CD4-positive, alpha-beta T cell treated with Interleukin-4 for 1 hour (primary cell): Measurements from ENCODE around the gene CHTF8.

ENCODE experiments used
- DNase-seq, 2 donors: peaks; one replicate each; pipeline ENCODE4 v3.0.0-alpha.2; 2020 to 2022

The CHTF8 gene

DNA sequence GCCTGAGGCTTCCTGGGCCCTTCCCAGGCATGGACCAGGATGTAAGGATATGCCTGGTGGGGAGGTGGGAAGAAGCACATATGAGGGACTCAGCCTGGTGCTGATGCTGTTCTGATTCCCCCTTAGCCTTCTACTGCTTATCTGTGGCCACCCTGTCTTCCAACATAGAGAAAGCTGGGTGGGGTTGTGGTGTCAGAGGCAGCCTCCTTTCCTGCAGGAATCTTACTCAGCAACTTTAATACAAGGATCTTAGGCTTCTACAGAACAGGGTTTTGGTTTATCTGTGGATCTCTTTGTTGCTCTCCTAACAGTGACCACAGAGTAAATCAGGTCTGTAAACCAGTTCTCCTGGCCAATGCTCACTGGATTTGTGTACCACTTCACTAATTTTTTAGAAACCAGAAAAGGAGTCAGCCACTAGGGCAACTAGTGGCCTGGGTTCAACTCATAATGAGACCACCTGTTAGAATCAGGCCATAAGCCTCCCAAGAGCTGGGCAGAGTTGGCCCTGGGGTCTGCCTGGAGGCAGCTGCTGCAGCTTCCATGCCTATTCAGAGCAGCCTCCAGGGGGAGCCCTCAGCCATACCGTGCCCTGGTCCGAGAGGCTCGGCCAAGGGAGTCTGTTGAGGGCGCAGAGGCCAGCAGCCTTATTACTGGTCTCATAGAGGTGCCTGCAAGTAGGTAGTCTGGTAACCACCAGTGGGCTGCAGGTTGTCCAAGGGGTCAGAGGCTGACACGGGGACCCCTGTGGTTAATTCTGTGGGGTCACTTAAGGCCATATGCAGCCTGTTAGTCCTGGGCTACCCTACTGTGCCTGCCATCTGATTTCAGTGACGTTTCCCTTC, 19.9 kb downstream of the CHTF8 start:
- peak in 1 of 2 donors; percentile 35 for DNase-seq

DNA sequence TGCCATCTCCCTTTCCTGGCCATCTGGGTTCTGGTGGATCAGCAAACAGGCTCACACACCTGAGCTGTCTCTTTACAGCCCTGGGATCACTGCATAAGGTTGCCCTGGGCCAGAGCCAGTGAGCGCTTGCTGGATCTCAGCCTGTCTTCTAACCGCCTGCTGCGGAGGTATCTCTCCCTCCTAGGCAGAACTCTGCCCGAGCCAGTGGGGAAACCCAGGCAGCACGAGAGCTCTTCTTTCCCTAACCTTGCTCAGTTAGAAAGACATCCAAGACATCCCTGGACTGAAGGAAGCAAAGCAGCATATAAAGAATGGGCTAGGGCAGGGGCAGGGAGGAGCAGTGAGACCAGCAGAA, 20.5 kb downstream of the CHTF8 start:
- no peak for DNase-seq

DNA sequence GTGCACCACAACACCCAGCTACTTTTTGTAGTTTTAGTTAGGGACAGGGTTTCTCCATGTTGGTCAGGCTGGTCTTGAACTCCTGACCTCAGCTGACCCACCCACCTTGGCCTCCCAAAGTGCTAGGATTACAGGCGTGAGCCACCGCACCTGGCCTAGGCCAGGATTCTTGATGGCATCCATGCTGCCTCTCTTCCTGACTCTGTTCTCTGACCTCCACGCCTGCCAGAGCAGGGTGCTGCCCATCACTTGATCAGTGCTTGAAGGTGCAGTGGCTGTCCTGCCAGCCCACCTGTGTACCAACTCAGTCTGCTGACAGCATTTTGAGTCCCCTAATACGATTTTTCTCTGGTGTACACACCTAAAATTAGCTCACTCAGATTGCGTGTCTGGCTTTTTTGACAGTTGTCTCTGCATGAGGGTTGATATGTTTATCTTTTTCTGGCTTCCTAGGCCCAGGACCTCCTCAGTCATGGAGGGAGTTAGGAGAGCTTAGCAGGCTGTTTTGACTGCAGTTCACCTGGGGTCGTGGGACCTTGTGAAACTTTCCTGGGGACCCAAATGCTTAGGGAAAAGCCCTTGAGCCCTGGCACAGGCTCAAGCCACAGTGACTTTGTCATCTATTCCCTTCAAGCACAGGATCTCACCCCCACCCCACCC, 21.0 kb downstream of the CHTF8 start:
- no peak for DNase-seq

DNA sequence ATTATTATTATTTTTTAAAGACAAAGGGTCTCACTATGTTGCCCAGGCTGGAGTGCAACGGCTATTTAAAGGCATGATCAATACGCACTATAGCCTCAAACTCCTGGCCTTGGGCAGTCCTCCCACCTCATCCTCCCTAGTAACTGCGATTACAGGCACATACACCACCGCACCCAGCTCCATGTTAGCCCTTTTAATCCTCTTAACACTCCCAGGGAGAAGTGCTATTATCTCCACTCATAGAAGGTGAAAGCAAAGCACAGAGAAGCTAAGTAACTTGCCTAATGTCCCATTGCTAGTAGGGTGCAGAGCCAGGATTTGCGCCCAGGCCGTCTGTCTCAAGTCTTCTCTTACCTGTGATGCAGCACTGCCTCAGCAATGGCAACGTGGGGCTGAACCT, 22.0 kb downstream of the CHTF8 start:
- DNase-seq = no peak

DNA sequence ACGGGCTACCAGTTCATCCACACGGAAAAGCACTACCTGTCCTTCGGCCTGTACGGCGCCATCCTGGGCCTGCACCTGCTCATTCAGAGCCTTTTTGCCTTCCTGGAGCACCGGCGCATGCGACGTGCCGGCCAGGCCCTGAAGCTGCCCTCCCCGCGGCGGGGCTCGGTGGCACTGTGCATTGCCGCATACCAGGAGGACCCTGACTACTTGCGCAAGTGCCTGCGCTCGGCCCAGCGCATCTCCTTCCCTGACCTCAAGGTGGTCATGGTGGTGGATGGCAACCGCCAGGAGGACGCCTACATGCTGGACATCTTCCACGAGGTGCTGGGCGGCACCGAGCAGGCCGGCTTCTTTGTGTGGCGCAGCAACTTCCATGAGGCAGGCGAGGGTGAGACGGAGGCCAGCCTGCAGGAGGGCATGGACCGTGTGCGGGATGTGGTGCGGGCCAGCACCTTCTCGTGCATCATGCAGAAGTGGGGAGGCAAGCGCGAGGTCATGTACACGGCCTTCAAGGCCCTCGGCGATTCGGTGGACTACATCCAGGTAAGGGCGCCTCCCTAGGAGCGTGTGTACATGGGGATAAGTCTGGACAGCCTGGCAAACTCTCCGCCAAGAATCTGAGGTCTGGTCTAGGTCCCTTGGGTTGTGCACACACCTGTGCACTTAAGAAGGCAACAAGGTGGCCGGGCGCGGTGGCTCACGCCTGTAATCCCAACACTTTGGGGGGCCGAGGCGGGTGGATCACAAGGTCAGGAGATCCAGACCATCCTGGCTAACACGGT, 22.7 kb downstream of the CHTF8 start:
- no peak for DNase-seq

DNA sequence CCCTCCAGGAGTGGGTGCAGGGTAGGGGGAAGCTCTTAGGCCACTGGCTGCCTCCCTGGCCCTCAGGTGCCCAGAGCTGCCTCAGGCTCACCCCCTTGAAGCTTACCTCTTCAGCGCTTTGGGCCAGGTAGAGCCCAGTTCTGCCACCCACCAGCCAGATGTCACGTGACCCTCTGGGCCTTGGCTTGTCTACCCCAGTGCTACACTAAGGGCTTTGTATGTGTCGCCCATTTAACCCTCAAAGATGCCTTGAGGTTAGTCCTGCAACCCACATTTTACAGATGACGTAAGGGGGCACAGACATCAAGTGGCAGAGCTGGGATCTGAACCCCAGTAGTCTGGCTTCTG, 23.5 kb downstream of the CHTF8 start:
- DNase-seq = no peak

DNA sequence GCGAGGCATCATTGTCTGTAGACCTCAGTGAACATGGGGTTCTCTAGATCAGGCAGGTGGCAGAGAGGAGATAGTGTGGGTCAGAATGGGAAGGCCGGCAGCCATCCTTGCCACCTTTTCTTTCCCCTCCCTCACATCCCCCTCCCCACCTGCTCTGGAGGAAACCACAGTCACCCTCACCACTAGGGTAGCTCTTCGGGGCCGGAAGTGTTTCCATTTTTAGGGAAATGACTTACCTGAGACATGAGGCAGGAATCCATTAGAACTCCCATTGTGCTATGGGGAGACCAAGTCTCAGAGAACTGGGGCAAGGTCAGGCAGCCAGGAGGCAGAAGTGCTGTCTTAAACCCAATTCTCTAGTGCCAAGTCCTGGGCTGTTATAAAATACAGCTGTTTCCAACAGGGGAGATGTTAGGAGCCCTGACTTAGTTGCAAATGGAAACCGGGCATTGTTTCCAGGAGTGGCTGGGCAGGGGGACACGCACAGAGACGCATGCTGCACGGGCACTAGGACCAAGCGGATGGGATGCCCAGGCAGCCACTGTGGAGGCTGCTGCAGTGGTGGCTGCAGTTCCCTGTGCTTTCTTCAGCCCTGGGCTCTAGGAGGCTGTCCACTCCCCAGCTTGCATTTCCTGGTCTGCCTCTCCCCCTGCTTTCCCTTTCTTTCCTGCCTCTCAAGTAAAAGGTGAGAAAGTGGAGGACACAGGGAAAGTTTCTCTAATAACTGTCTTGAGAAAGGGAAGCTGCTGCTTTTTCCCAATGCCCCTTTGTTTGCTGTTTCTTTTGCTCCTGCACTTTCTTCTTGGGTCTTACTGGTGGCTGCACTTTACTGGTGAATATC, 24.1 kb downstream of the CHTF8 start:
- DNase-seq = no peak

DNA sequence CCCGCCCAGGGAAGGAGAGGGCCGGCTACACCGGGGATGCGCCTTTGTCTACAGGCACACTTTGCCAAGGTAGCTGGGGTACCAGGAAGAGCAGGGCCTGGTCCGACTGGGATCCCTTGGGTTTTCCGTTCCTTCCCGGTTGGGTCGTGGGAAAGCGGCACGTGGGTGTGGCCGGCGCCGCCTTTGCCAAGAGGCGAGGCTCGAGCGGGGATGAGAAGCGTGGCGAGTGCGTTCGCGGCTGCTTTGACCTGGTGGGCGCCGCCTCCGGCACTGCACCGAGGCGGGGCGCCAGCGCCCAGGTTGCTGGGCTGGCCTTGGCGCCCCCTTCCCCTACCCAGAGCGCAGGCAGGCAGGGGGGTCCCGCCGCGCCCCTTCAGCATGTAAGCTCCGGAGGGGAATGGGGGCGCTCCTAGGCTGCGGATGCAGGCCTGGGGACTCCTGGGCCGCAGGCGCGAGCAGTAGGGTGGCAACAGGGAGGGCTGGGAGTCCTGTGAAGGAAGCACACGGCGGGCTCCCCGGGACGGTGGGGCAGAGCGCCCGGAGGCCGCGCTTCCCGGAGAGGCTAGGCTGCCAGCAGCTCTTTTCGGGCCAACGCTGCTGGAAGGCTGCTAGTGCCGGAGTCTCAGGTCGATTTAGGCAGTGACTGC, 24.9 kb downstream of the CHTF8 start:
- DNase-seq = no peak

DNA sequence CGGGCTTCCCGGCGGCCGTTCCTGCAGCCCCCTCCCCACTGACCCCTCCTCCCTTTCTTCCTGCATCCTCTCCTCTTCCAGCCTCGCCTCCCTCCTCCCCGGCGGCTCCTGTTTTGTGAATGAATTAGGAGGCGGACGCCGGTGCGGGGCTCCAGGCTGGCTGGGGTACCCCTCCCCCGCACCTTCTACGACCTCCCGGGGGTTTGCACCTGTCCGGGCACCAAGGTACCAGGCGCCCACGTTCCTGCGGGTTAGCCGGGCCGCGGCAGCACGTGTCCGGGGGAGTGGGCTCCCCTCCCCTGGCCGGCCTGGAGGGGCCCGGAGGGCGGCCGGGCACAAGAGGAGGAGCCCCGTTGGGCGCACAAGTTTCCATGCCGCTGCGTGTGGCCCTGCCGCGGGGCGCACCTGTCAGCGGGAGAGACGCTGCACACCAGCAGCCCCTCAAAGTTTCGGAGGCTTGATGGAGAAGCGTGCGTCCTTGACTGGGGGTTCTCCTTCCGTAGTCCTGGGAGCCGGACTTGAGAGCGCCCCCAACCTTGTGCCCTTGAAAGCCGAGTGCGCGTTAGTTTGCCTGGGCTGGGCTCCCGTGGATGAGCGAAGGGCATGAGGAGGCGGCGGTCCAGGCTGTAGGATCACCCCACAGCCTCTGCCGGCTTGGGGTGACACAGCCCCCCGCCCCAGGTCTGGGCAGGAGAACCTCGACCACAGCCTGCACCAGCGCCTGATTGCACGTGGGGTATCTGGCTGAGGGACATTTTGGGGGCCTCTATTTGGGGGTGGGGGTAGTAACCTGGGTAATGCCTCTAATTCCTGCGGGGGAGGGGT, 25.7 kb downstream of the CHTF8 start:
- DNase-seq = no peak

DNA sequence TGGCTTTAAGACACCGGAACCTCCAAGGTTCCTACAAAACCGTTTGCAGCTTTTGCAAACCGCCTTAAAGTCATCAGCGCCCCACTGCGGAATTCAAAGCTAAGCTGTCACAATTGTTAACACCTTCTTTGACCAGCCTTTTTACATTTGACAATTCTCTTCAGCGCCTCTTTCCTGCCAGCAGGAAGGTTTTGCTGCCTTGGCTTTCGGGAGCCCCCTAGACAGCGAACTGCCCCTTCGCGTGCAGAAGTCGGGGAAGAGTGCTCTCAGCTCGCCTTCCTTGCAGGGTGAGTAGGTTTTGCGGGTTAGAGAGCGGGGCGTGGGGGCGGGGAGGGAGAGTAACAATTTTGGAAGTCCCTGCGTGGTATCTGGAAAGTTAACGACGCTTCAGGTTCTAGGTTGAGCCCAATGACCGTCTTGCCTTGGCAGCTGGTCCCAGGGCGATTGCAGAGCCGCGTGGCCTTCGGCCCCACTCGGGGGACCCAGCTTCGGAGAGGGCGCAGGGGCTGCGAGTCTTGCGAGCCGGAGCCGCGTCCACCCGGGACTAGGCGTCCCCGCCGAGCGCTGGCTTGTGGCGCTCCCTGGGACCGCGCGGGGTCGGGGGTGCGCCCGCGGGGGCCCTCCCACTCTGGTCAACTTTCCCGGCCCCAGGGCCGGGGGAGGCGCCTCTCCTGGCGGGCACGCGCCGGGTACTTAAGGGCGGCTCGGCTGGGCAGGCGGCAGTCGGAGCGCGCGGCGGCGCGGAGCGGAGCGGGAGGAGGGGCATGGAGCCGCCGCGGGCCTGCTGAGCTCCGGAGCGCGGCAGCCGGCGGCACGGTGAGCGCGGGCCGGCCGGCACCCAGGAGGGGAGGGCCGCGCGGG, 26.7 kb downstream of the CHTF8 start, which contains the start of gene HAS3:
Gene HAS3, plus strand, starts transcription at position 153 of the 861 bp plus-strand sequence. CDS start 3,743 bp downstream, outside the sequence.
- DNase-seq = peak in 1 of 2 donors; percentile 11

DNA sequence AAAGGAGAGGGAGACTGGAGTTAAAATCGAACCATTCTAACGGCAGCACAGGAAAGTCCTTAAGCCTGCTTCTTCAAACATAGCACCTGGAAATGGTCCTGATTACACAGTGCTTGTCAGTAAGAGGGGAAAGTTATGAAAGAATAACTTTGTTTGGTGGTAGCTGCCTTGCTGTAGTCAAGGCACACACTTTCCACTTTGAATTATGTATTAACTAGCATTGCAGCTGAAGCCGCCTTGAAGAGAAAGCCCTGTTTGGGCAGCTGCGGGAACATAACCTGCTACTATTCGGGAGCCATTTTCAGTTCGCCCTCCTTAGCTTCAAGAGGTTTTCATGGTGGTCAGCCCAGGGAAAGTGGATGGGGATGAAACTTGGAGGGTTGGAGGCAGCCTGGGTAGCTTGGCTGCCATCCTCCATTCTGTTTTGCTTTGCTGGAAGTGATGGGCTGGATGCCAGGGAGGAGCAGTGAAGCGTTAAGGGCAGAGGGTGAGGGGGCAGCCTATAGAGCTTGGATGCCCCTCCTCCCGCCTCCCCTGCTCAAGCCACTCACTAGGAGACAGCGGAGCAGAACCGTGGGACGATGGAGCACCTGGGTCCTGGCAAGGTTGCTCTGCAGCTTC, 32.2 kb downstream of the CHTF8 start:
- no peak for DNase-seq

DNA sequence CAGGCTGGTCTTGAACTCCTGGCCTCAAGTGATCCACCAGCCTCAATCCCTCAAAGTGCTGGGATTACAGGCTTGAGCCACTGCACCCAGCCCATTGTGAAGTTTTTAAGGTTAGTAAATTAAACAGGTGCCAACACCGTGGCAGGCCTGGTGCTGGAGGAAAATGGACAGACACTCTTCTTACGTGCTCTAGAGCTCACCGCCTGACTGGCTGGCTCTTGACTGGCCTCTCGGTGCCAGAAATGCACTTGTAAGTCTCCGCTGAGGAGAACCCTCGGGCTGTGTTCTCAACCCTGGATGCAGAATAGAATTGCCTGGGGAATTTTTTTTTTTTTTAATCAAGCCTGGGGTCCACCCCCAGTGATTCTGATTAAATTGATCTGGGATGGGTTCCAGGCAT, 37.2 kb downstream of the CHTF8 start:
- no peak for DNase-seq

DNA sequence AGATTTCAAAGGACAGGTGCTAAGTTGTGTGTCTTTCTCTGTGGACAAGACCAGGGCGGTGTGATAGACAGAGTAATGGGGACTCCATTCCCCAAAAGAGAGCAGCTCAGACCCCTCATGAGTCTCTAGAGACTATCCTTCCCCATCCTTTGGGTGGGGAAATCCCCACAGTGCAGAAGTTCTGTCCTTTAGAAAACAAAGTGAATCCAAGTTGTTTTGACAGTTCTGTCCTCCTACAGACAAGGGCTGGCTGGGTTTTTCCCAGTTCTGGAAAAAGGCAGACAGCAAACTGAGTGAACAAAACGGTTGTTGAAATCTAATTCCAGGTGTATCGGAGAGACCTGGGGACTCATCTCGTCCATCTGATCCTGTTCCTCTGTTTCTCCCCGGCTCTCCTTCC, 37.9 kb downstream of the CHTF8 start:
- no peak for DNase-seq

DNA sequence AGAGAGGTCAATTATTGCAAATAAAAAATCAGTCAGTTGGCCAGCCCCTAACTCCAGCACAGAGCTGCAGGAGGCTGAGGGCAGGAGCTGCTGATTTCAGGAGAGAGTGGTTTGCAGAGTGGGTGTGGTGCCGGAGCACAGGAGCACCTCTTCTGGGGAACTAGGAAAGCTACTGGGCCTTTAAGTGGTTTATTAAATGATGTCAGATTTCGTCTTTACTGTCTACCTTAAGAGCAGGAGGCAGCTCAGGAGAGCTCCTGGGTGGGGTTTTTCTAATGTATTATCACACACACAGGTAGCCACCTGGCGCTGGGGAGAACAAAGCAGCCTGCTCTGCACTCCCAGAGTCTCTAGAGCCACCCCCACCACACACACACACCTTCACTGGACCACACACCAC, 38.4 kb downstream of the CHTF8 start:
- no peak for DNase-seq

DNA sequence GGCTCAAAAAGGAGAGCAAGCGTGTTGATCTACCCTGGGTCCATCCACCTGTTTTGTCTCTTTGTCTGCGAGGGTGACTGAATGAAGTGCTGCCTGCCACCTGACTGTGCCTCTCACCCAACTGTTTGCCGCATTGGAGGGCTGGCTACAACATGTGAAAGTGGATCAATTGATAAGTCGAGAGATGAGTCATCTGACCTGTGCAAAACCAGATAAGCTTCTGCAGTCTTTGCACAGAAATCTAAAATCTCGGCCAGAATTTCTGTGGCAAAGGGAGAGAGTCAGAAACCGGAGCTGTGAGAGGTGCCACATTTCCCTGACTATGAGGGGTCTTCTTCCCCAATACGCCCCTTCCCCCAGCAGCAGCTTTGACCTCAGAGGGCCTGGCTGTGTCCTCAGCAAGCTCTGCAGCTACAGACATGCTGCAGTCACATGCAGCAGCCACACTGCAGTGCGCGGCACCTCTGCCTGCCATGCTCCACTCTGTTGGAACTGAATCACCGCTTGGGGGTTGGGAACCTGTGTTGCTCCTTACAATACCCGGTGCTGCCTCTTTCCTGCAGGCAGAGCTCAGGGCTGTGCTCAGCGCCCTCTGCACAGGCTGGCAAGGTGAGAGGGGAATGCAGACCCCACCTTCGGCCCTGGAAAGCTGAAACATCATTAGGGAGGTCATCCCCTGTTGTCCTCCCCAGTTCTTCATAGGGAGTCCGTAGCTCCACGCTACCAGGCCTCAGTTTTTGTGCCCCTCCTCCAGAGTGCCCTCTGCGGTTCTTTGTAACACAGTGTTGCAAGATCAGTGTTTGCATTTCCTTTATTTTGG, 43.1 kb downstream of the CHTF8 start:
- DNase-seq = no peak

DNA sequence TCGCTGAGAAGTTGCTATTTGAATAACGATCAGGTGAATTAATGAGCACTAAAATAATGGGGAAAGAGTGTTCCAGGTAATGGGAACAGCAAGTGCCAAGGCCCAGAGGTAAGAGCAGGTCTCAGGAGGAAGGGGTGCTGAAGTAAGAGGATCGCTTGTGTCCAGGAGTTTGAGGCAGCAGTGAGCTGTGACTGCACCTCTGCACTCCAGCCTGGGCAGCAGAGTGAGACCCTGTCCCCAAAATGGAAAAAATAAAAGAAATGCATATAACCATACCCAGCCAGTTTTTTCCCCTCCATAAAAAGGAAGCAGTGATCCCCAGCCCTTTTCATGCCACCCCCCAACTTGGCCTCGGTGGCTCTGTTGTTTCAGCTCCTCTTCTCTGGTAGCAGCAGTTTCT, 43.7 kb downstream of the CHTF8 start:
- no peak for DNase-seq

DNA sequence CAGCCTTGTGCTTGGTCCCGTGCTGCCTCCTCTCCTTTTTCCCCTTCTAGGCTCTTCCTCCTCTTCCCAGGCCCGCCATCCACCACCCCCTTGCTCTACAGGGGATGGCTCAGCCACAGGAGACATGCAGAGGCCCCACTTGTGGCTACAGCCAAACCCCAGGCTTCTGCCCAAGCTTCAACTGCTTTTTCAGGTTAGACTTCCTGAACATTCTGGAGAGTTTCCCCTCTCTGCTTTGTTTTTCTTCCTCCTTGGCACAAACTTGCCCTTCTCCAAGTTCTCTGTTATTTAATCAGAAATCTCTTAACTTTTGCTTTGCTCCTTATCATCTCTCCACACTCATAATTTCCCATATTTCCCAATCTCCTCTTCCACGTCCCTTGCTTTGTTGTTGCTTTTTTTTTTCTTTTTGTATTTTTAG, 45.2 kb downstream of the CHTF8 start:
- no peak for DNase-seq

DNA sequence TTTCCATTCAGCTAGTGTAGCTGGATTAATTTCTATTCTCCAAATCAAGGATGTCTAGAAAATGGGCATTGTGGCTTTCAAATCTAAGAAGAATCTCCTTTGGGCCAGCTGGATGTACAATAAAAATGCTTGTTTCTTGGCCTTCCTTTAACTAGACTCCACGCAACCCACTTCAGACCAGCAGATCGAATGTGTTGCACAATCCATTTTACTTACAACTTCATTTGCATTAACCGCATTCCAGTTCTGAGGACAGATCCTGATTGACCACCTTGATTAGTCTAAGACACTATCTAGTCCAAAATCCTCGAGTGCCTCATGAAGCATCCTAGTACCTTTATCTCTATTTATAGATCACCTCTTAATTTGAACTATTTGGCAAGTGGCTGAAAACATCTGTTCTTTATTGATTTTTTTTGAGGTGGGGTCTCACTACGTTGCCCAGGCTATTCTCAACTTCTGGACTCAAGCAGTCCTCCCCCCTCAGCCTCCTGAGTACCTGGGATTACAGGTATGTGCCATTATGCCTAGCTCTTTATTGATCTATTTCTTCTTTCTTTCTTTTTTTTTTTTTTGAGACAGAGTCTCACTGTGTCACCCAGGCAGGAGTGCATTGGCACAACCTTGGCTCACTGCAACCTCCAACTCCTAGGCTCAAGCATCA, 47.2 kb downstream of the CHTF8 start:
- DNase-seq = no peak
